ENCODE data around the gene GPR119.
"Not testable (repeated sequence)": the region's sequence is repeated elsewhere in the genome, so short reads cannot be mapped to it uniquely, and the experiment has no call there.

The GPR119 gene

GRCh38 chrX:130385520-130385919, at the start of gene GPR119:
GPR119 (minus strand) TSS chrX:130385674; CDS start chrX:130385447, 227 bp downstream.
- Histone ChIP-seq H3K4me3 (ENCODE audit: low read length) (no peak within 1 kb of the TSS), H3K9me3 (ENCODE audit: control insufficient read depth, low read length) (no peaks in the 10 kb centered on the region), H3K9ac (ENCODE audit: low read length) (no peak within 1 kb of the TSS), H3K36me3 (ENCODE audit: control insufficient read depth, insufficient read depth, low read length) (no peaks in the 10 kb centered on the region), H3K4me1 (ENCODE audit: control insufficient read depth, insufficient read depth, low read length) (no peaks in the 10 kb centered on the region), H3K27me3 (ENCODE audit: control insufficient read depth, insufficient read depth, low read length) (no peaks in the 10 kb centered on the region)

GRCh38 chrX:130429236-130429635, 43.8 kb upstream of the GPR119 start:
- not testable (repeated sequence) for H3K4me1 ChIP-seq (ENCODE audit: control insufficient read depth, insufficient read depth, low read length)

GRCh38 chrX:130426531-130426930, 41.1 kb upstream of the GPR119 start:
- no peak overlapping the region for H3K9ac ChIP-seq (ENCODE audit: low read length)
- no peaks in the 10 kb centered on the region for H3K4me1 ChIP-seq (ENCODE audit: control insufficient read depth, insufficient read depth, low read length)
- H3K4me3 ChIP-seq (ENCODE audit: low read length) = no peak overlapping the region
- H3K27me3 ChIP-seq (ENCODE audit: control insufficient read depth, insufficient read depth, low read length) = no peaks in the 10 kb centered on the region
- H3K36me3 ChIP-seq (ENCODE audit: control insufficient read depth, insufficient read depth, low read length) = no peaks in the 10 kb centered on the region
- no peaks in the 10 kb centered on the region for H3K9me3 ChIP-seq (ENCODE audit: control insufficient read depth, low read length)

More at GRCh38 chrX:130429236-130429635, 43.8 kb upstream of the GPR119 start:
- H3K9ac ChIP-seq (ENCODE audit: low read length); H3K27me3 ChIP-seq (ENCODE audit: control insufficient read depth, insufficient read depth, low read length); H3K9me3 ChIP-seq (ENCODE audit: control insufficient read depth, low read length); H3K4me3 ChIP-seq (ENCODE audit: low read length); H3K36me3 ChIP-seq (ENCODE audit: control insufficient read depth, insufficient read depth, low read length): not testable (repeated sequence)

GRCh38 chrX:130419263-130419662, 33.8 kb upstream of the GPR119 start:
- Histone ChIP-seq H3K9ac (ENCODE audit: low read length) (no peak overlapping the region), H3K4me1 (ENCODE audit: control insufficient read depth, insufficient read depth, low read length) (no peaks in the 10 kb centered on the region), H3K9me3 (ENCODE audit: control insufficient read depth, low read length) (no peaks in the 10 kb centered on the region), H3K27me3 (ENCODE audit: control insufficient read depth, insufficient read depth, low read length) (no peaks in the 10 kb centered on the region), H3K36me3 (ENCODE audit: control insufficient read depth, insufficient read depth, low read length) (no peaks in the 10 kb centered on the region), H3K4me3 (ENCODE audit: low read length) (no peak overlapping the region)

- Histone ChIP-seq H3K27me3 (ENCODE audit: control insufficient read depth, insufficient read depth, low read length) (no peaks in the 10 kb centered on the region), H3K36me3 (ENCODE audit: control insufficient read depth, insufficient read depth, low read length) (no peaks in the 10 kb centered on the region), H3K4me1 (ENCODE audit: control insufficient read depth, insufficient read depth, low read length) (no peaks in the 10 kb centered on the region), H3K4me3 (ENCODE audit: low read length) (no peak overlapping the region), H3K9ac (ENCODE audit: low read length) (no peak overlapping the region), H3K9me3 (ENCODE audit: control insufficient read depth, low read length) (no peaks in the 10 kb centered on the region)
Observed at GRCh38 chrX:130418740-130419139, 33.3 kb upstream of the GPR119 start.

GRCh38 chrX:130418066-130418465, 32.6 kb upstream of the GPR119 start:
- no peak overlapping the region for H3K9ac ChIP-seq (ENCODE audit: low read length)
- H3K9me3 ChIP-seq (ENCODE audit: control insufficient read depth, low read length) = no peaks in the 10 kb centered on the region
- no peaks in the 10 kb centered on the region for H3K4me1 ChIP-seq (ENCODE audit: control insufficient read depth, insufficient read depth, low read length)
- no peaks in the 10 kb centered on the region for H3K36me3 ChIP-seq (ENCODE audit: control insufficient read depth, insufficient read depth, low read length)
- H3K4me3 ChIP-seq (ENCODE audit: low read length) = no peak overlapping the region
- no peaks in the 10 kb centered on the region for H3K27me3 ChIP-seq (ENCODE audit: control insufficient read depth, insufficient read depth, low read length)

- Histone ChIP-seq H3K27me3 (ENCODE audit: control insufficient read depth, insufficient read depth, low read length) (no peaks in the 10 kb centered on the region), H3K4me1 (ENCODE audit: control insufficient read depth, insufficient read depth, low read length) (no peaks in the 10 kb centered on the region), H3K9ac (ENCODE audit: low read length) (no peak overlapping the region), H3K4me3 (ENCODE audit: low read length) (no peak overlapping the region), H3K9me3 (ENCODE audit: control insufficient read depth, low read length) (no peaks in the 10 kb centered on the region), H3K36me3 (ENCODE audit: control insufficient read depth, insufficient read depth, low read length) (no peaks in the 10 kb centered on the region)
Observed at GRCh38 chrX:130416785-130417184, 31.3 kb upstream of the GPR119 start.

GRCh38 chrX:130415201-130415600, 29.7 kb upstream of the GPR119 start:
- no peaks in the 10 kb centered on the region for H3K27me3 ChIP-seq (ENCODE audit: control insufficient read depth, insufficient read depth, low read length)
- no peak overlapping the region for H3K9ac ChIP-seq (ENCODE audit: low read length)
- H3K36me3 ChIP-seq (ENCODE audit: control insufficient read depth, insufficient read depth, low read length) = no peaks in the 10 kb centered on the region
- H3K9me3 ChIP-seq (ENCODE audit: control insufficient read depth, low read length) = no peaks in the 10 kb centered on the region
- H3K4me1 ChIP-seq (ENCODE audit: control insufficient read depth, insufficient read depth, low read length) = no peaks in the 10 kb centered on the region
- H3K4me3 ChIP-seq (ENCODE audit: low read length) = no peak overlapping the region

GRCh38 chrX:130414800-130415199, 29.3 kb upstream of the GPR119 start:
- Histone ChIP-seq H3K9ac (ENCODE audit: low read length) (no peak overlapping the region), H3K36me3 (ENCODE audit: control insufficient read depth, insufficient read depth, low read length) (no peaks in the 10 kb centered on the region), H3K4me3 (ENCODE audit: low read length) (no peak overlapping the region), H3K4me1 (ENCODE audit: control insufficient read depth, insufficient read depth, low read length) (no peaks in the 10 kb centered on the region), H3K9me3 (ENCODE audit: control insufficient read depth, low read length) (no peaks in the 10 kb centered on the region), H3K27me3 (ENCODE audit: control insufficient read depth, insufficient read depth, low read length) (no peaks in the 10 kb centered on the region)

- Histone ChIP-seq H3K9ac (ENCODE audit: low read length) (no peak overlapping the region), H3K4me1 (ENCODE audit: control insufficient read depth, insufficient read depth, low read length) (no peaks in the 10 kb centered on the region), H3K27me3 (ENCODE audit: control insufficient read depth, insufficient read depth, low read length) (no peaks in the 10 kb centered on the region), H3K36me3 (ENCODE audit: control insufficient read depth, insufficient read depth, low read length) (no peaks in the 10 kb centered on the region), H3K9me3 (ENCODE audit: control insufficient read depth, low read length) (no peaks in the 10 kb centered on the region), H3K4me3 (ENCODE audit: low read length) (no peak overlapping the region)
Observed at GRCh38 chrX:130413415-130413814, 27.9 kb upstream of the GPR119 start.

- H3K9ac ChIP-seq (ENCODE audit: low read length) = peak overlapping the region; percentile 76
- H3K4me1 ChIP-seq (ENCODE audit: control insufficient read depth, insufficient read depth, low read length) = no peaks in the 10 kb centered on the region
- no peaks in the 10 kb centered on the region for H3K36me3 ChIP-seq (ENCODE audit: control insufficient read depth, insufficient read depth, low read length)
- H3K4me3 ChIP-seq (ENCODE audit: low read length) = peak overlapping the region; percentile 95
- H3K9me3 ChIP-seq (ENCODE audit: control insufficient read depth, low read length) = no peaks in the 10 kb centered on the region
- H3K27me3 ChIP-seq (ENCODE audit: control insufficient read depth, insufficient read depth, low read length) = no peaks in the 10 kb centered on the region
Observed at GRCh38 chrX:130402208-130402684, 16.8 kb upstream of the GPR119 start.

- no peaks in the 10 kb centered on the region for H3K27me3 ChIP-seq (ENCODE audit: control insufficient read depth, insufficient read depth, low read length)
- H3K4me3 ChIP-seq (ENCODE audit: low read length) = peak within 1 kb of the TSS; percentile 95
- H3K9ac ChIP-seq (ENCODE audit: low read length) = peak within 1 kb of the TSS; percentile 76
- no peaks in the 10 kb centered on the region for H3K9me3 ChIP-seq (ENCODE audit: control insufficient read depth, low read length)
- no peaks in the 10 kb centered on the region for H3K36me3 ChIP-seq (ENCODE audit: control insufficient read depth, insufficient read depth, low read length)
- H3K4me1 ChIP-seq (ENCODE audit: control insufficient read depth, insufficient read depth, low read length) = no peaks in the 10 kb centered on the region
Observed at GRCh38 chrX:130401415-130402207, 16.1 kb upstream of the GPR119 start, which contains the start of gene RBMX2. RBMX2 (plus strand) TSS chrX:130401987; CDS start chrX:130402033, 46 bp downstream.

Data from mucosa of stomach (tissue), 1 donor.